Stimulated activated CD4-positive, alpha-beta T cell treated with anti-CD3 and anti-CD28 coated beads, Interleukin-1b, Interleukin-23, amount 100 ng/mL, for 24 hours (primary cell): ENCODE results near the gene KAZN.

Experiments
- DNase-seq, 4 experiments: peaks; one replicate each; pipeline ENCODE4 v3.0.0-alpha.2; 2020; ENCODE audit warnings: low read depth in 4 of 4, low spot score in 1 of 4

KAZN gene

GRCh38 chr1:14994841-14995437 is 396.5 kb downstream of the KAZN start:
- no peak for DNase-seq

GRCh38 chr1:14996133-14997050 is 397.9 kb downstream of the KAZN start:
- DNase-seq, result no peak

GRCh38 chr1:14997646-14998276 is 399.3 kb downstream of the KAZN start:
- no peak for DNase-seq

GRCh38 chr1:14999441-14999840 is 401.0 kb downstream of the KAZN start:
- DNase-seq, result no peak

- no peak for DNase-seq
Observed at GRCh38 chr1:15000030-15000429, 401.5 kb downstream of the KAZN start.

GRCh38 chr1:15000671-15001070 is 402.2 kb downstream of the KAZN start:
- DNase-seq, result no peak

- no peak for DNase-seq
Observed at GRCh38 chr1:15001317-15001915, 402.9 kb downstream of the KAZN start.

- no peak for DNase-seq
Observed at GRCh38 chr1:15002325-15002724, 403.8 kb downstream of the KAZN start.

GRCh38 chr1:15004396-15004795 is 405.9 kb downstream of the KAZN start:
- no peak for DNase-seq

GRCh38 chr1:15005116-15005515 is 406.6 kb downstream of the KAZN start:
- DNase-seq, result no peak

- DNase-seq, result no peak
Observed at GRCh38 chr1:15007368-15007767, 408.9 kb downstream of the KAZN start.

GRCh38 chr1:15007842-15008241 is 409.4 kb downstream of the KAZN start:
- no peak for DNase-seq

GRCh38 chr1:15008783-15009729 is 410.6 kb downstream of the KAZN start:
- no peak for DNase-seq

GRCh38 chr1:15011160-15011559 is 412.7 kb downstream of the KAZN start:
- DNase-seq, result no peak

- DNase-seq, result no peak
Observed at GRCh38 chr1:15011661-15012060, 413.2 kb downstream of the KAZN start.

GRCh38 chr1:15012822-15013221 is 414.3 kb downstream of the KAZN start:
- DNase-seq, result no peak

- DNase-seq, result no peak
Observed at GRCh38 chr1:15013767-15014166, 415.3 kb downstream of the KAZN start.

GRCh38 chr1:15014516-15014915 is 416.0 kb downstream of the KAZN start:
- no peak for DNase-seq

GRCh38 chr1:15016001-15016400 is 417.5 kb downstream of the KAZN start:
- no peak for DNase-seq

GRCh38 chr1:15016526-15016925 is 418.0 kb downstream of the KAZN start:
- DNase-seq, result no peak

GRCh38 chr1:15017120-15017519 is 418.6 kb downstream of the KAZN start:
- no peak for DNase-seq
